Activated CD8-positive, alpha-beta memory T cell treated with anti-CD3 and anti-CD28 coated beads, Interleukin-2, amount 10 ng/mL, durations not matched to agents 7 days and 5 days (primary cell): ENCODE data around the gene NCAPG2. TPM values are rescaled to one million over a fixed set of nuclear protein-coding genes. Genes with fewer than 3 reads are reported as not detected.
"Not testable (repeated sequence)": the region's sequence is repeated elsewhere in the genome, so short reads cannot be mapped to it uniquely, and the experiment has no call there.

ENCODE experiments used
- ATAC-seq: fragments of 150-1000 bp; cut with Tn5 transposase; one replicate; pipeline ENCODE4 v1.10.0; 2021; ENCODE audit warnings: moderate library complexity
- CTCF ChIA-PET: fragments of 350-600 bp; sonication (Branson Sonifier 250); formaldehyde crosslinking; loops from one replicate; lab custom pipeline; 2021; ENCODE audit warnings: antibody characterized with exemption; lab: Charles Lee
- DNase-seq: peaks from one replicate; pipeline ENCODE4 v3.0.0-alpha.2; 2020
- H3K27ac Mint-ChIP-seq: one replicate; pipeline ENCODE4 v1.8.0; 2021; ENCODE audit warnings: mild to moderate bottlenecking, mixed read lengths
- H3K27me3 Mint-ChIP-seq: one replicate; pipeline ENCODE4 v1.8.0; 2021; ENCODE audit warnings: mixed read lengths
- H3K36me3 Mint-ChIP-seq: one replicate; pipeline ENCODE4 v1.8.0; 2021; ENCODE audit warnings: mild to moderate bottlenecking, mixed read lengths
- H3K4me1 Mint-ChIP-seq: one replicate; pipeline ENCODE4 v1.8.0; 2021; ENCODE audit warnings: mixed read lengths
- H3K4me3 Mint-ChIP-seq: one replicate; pipeline ENCODE4 v1.8.0; 2021; ENCODE audit warnings: mild to moderate bottlenecking, moderate library complexity, mixed read lengths
- H3K9me3 Mint-ChIP-seq: one replicate; pipeline ENCODE4 v1.8.0; 2022; ENCODE audit warnings: low read depth, mixed read lengths
- total RNA-seq, 2 experiments: library from RNA; stranded (reverse); gene quantifications; one replicate each; pipeline ENCODE4 v1.2.3, GENCODE V29; 2021

NCAPG2 gene
- total RNA-seq, 2 experiments from 2014 or later: 146 to 182 TPM

DNA sequence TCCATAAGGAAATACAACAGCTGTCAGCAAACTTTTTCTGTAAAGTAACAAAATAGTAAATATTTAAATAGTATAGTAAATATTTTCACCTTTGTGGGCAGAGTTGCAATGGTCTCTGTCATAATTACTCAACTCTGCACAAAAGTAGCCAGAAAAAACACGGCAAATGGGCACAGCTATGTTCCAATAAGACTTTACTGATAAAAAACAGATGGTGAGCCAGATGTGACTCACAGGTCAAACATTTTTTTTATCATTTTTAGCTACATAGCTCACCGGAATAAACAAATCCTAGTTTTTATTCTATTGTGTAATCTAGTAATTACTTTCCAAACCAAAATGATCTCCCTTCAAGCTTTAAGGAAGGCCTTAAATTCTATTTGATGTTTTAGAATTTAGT lies 55.3 kb downstream of the NCAPG2 start:
- Mint-ChIP-seq H3K9me3 (no peaks in the 10 kb centered on the region), H3K36me3 (peaks cover 72% of the 10 kb centered on the region)
- CTCF ChIA-PET: interaction anchor here (3.0 kb wide), 1 partner anchor 328 kb away, joined by 9 read pairs; no protein-coding TSS in a partner anchor

DNA sequence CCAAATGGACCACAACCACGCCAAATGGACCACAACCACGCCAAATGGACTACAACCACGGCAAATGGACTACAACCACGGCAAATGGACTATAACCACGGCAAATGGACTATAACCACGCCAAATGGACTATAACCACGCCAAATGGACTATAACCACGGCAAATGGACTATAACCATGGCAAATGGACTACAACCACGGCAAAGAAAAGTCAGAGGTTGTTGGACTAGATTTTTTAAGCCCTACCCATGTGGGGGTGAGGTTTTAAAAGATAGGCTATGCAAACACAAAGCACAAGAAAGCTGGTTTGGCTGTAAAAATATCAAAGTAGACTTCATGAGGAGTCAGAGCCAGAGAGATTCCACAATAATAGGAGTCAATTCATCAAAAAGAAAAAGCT lies 55.8 kb downstream of the NCAPG2 start:
- Mint-ChIP-seq H3K4me3 (no peak overlapping the region), H3K36me3 (peaks cover 73% of the 10 kb centered on the region)
- no peak for ATAC-seq

More for the DNA sequence above, 55.3 kb downstream of the NCAPG2 start:
- ATAC-seq (no peak), DNase-seq (no peak)
- no peak overlapping the region for H3K4me3 Mint-ChIP-seq
- no peaks in the 10 kb centered on the region for H3K27me3 Mint-ChIP-seq
- no peak overlapping the region for H3K27ac Mint-ChIP-seq
- peaks cover 21% of the 10 kb centered on the region for H3K4me1 Mint-ChIP-seq

GRCh38 chr7:158648168-158648567 lies 56.4 kb downstream of the NCAPG2 start:
- Mint-ChIP-seq H3K36me3 (peaks cover 73% of the 10 kb centered on the region), H3K4me1 (peaks cover 21% of the 10 kb centered on the region), H3K27ac (no peak overlapping the region), H3K9me3 (no peaks in the 10 kb centered on the region), H3K27me3 (no peaks in the 10 kb centered on the region), H3K4me3 (no peak overlapping the region)
- CTCF ChIA-PET: interaction anchor here (0.9 to 1.1 kb wide), 2 partner anchors 9 to 328 kb away, joined by 3 to 4 read pairs; no protein-coding TSS in a partner anchor
- DNase-seq: no peak
- no peak for ATAC-seq

More for the DNA sequence above, 55.8 kb downstream of the NCAPG2 start:
- no peaks in the 10 kb centered on the region for H3K27me3 Mint-ChIP-seq
- DNase-seq: no peak
- peaks cover 21% of the 10 kb centered on the region for H3K4me1 Mint-ChIP-seq
- CTCF ChIA-PET: interaction anchor here (3.0 kb wide), 1 partner anchor 328 kb away, joined by 9 read pairs; no protein-coding TSS in a partner anchor
- no peaks in the 10 kb centered on the region for H3K9me3 Mint-ChIP-seq
- no peak overlapping the region for H3K27ac Mint-ChIP-seq

DNA sequence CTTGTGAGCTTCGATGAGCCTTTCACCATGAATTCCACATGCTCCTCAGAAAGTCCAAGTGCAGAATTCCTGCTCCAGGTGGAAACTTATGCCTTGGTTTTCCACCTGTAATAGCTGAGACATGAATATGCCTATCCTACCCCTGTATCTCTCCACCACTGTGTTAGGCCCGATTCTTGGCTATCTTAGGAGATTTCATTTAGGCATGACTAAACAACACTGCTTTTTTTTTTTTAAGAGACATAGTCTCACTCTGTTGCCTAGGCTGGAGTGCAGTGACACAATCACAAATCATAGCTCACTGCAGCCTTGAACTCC lies 57.2 kb downstream of the NCAPG2 start:
- Mint-ChIP-seq H3K27ac (no peak overlapping the region), H3K4me1 (peaks cover 21% of the 10 kb centered on the region), H3K27me3 (no peaks in the 10 kb centered on the region), H3K9me3 (no peaks in the 10 kb centered on the region), H3K36me3 (peaks cover 73% of the 10 kb centered on the region), H3K4me3 (no peak overlapping the region)
- no peak for DNase-seq
- no peak for ATAC-seq
- CTCF ChIA-PET: interaction anchor here (0.6 to 1.2 kb wide), 5 partner anchors 9 to 329 kb away, joined by 3 to 4 read pairs (median 3); no protein-coding TSS in a partner anchor

DNA sequence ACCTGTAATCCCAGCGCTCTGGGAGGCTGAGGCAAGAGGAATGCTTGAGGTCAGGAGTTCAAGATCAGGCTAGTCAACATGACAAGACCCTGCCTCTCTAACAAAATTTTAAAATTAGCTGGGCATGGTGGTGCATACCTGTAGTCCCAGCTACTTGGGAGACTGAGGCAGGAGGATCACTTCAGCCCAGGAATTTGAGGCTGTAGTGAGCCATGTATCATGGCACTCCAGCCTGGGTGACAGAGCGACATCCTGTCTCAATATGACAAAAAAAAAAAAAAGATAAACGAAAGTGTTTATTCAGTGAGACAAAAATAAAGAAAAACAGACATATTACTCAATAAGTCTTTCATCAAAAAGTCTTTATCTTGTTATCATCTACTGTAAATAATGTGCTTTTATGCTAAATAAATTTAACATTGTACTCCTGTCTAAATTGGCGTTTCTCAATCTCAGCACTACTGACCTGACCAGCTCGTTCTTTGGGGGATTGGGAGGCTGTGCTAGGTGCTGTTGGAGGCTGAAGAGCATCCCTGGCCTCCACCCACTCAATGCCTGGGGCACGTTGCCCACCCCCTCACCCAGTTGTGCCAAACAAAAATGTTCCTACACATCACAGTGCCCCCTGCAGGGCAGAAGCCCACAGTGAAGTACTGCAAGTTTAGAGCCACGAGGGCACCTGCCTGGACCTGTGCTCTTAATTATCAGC lies 57.7 kb downstream of the NCAPG2 start:
- Mint-ChIP-seq H3K36me3 (peaks cover 73% of the 10 kb centered on the region), H3K4me1 (peaks cover 20% of the 10 kb centered on the region), H3K9me3 (no peaks in the 10 kb centered on the region), H3K27ac (no peak overlapping the region), H3K4me3 (no peak overlapping the region), H3K27me3 (no peaks in the 10 kb centered on the region)
- ATAC-seq (no peak), DNase-seq (no peak)
- CTCF ChIA-PET: interaction anchor here (0.6 to 1.2 kb wide), 4 partner anchors 13 to 330 kb away, joined by 3 to 4 read pairs (median 3); no protein-coding TSS in a partner anchor

DNA sequence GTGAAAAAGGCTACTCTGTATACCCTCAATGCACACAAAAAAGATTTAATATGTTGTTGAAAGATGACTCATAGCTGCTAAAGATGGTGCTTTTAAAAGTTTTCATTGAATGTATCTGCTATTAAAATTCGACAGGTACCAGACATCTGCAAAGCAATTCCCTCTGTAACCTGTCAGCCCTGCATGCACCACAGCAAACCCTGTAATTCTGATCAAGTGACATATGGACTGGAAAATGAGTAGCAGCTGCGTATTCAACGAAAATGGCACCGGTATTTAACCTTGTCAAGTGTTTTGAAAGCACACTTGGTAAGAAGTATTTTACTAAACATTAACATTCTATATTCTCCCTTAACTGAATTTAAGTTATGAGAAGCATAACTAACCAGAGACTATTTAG lies 58.8 kb downstream of the NCAPG2 start:
- ATAC-seq: no peak
- Mint-ChIP-seq H3K4me1 (peaks cover 11% of the 10 kb centered on the region), H3K27me3 (no peaks in the 10 kb centered on the region), H3K4me3 (no peak overlapping the region), H3K9me3 (no peaks in the 10 kb centered on the region), H3K36me3 (peaks cover 72% of the 10 kb centered on the region), H3K27ac (no peak overlapping the region)
- CTCF ChIA-PET: no interaction called here
- DNase-seq: no peak

- no peak overlapping the region for H3K4me3 Mint-ChIP-seq
- ATAC-seq (no peak), DNase-seq (no peak)
- no peaks in the 10 kb centered on the region for H3K9me3 Mint-ChIP-seq
- no peak overlapping the region for H3K27ac Mint-ChIP-seq
- H3K27me3 Mint-ChIP-seq: no peaks in the 10 kb centered on the region
- H3K36me3 Mint-ChIP-seq: peaks cover 75% of the 10 kb centered on the region
- peaks cover 9% of the 10 kb centered on the region for H3K4me1 Mint-ChIP-seq
- CTCF ChIA-PET: no interaction called here
These were observed 62.5 kb downstream of the NCAPG2 start for GRCh38 chr7:158642149-158642548.

- H3K4me1 Mint-ChIP-seq: no peaks in the 10 kb centered on the region
- DNase-seq: no peak
- peaks cover 51% of the 10 kb centered on the region for H3K36me3 Mint-ChIP-seq
- no peak for ATAC-seq
- H3K9me3 Mint-ChIP-seq: no peaks in the 10 kb centered on the region
- CTCF ChIA-PET: interaction anchor here (0.6 kb wide), 1 partner anchor 338 kb away, joined by 3 read pairs; no protein-coding TSS in a partner anchor
- no peak overlapping the region for H3K27ac Mint-ChIP-seq
- no peaks in the 10 kb centered on the region for H3K27me3 Mint-ChIP-seq
- no peak overlapping the region for H3K4me3 Mint-ChIP-seq
These were observed 66.6 kb downstream of the NCAPG2 start for GRCh38 chr7:158638001-158638400.

DNA sequence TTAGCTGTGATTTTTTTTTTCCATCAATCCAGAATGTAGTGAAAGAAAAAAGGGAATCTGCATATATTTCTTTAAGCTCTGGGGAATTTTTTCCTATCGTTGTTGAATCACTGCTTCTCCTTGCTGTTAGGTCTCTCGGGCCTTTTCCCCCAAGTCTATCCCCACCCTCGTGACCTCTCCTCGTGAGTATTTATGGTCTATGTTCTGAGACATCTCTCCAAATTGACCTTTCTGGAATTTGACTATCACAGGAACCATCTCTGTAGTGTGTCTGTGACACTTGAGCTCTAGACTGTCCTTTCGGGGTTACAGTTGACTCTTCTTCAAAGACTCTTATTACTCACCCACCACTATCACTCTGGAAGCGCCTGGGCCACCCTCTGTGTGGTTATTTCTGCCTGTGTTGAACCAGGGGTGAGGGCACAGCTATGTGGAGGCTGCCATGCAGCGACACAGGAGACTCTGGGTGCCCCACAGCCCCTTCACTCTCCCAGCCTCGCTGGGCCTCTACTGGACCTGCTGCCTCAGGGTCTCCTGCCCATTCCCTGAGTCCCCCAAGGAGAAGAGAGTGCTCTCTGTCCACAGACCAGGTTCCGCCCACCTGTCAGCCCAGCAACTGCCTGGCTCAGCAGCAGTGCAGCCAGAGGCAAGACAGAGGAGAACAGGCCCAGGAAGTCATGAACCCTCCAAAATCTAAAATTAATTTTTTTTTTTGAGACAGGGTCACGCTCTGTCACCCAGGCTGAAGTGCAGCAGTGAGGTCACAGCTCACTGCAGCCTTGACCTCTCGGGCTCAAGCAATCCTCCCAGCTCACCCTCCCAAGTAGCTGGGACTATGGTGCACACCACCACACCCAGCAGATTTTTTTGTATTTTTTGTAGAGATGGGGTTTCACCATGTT lies 71.3 kb downstream of the NCAPG2 start:
- H3K9me3 Mint-ChIP-seq: no peaks in the 10 kb centered on the region
- ATAC-seq (no peak), DNase-seq (no peak)
- no peaks in the 10 kb centered on the region for H3K27me3 Mint-ChIP-seq
- peaks cover 42% of the 10 kb centered on the region for H3K36me3 Mint-ChIP-seq
- CTCF ChIA-PET: no interaction called here
- no peaks in the 10 kb centered on the region for H3K4me1 Mint-ChIP-seq
- H3K4me3 Mint-ChIP-seq: no peak overlapping the region
- no peak overlapping the region for H3K27ac Mint-ChIP-seq

- Mint-ChIP-seq H3K27me3 (no peaks in the 10 kb centered on the region), H3K4me3 (no peak overlapping the region), H3K4me1 (no peaks in the 10 kb centered on the region), H3K9me3 (no peaks in the 10 kb centered on the region), H3K27ac (peak overlapping the region; percentile 17), H3K36me3 (peaks cover 42% of the 10 kb centered on the region)
- ATAC-seq (no peak), DNase-seq (no peak)
- CTCF ChIA-PET: no interaction called here
These were observed 72.9 kb downstream of the NCAPG2 start for GRCh38 chr7:158631574-158632195.

DNA sequence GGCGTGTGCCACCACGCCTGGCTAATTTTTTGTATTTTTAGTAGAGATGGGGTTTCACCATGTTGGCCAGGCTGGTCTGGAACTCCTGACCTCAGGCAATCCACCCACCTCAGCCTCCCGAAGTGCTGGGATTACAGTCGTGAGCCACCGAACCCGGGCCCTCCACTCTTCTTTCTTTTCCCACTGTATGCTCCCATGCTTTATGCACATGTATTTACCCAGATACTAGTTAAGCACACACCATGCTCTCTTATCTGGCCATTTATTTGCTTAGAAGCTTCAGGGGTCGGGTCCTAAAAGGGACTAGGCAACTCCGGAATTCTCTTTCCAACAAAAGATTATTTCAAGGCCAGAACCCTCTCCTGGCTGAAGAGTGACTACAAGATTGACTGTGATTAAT lies 78.3 kb downstream of the NCAPG2 start:
- H3K27me3 Mint-ChIP-seq, ATAC-seq, H3K4me1 Mint-ChIP-seq, H3K4me3 Mint-ChIP-seq, DNase-seq, CTCF ChIA-PET, H3K9me3 Mint-ChIP-seq, H3K27ac Mint-ChIP-seq: not testable (repeated sequence)
- H3K36me3 Mint-ChIP-seq: peaks cover 51% of the 10 kb centered on the region

GRCh38 chr7:158623241-158623640 lies 81.4 kb downstream of the NCAPG2 start:
- Mint-ChIP-seq H3K27ac (no peak overlapping the region), H3K36me3 (peaks cover 42% of the 10 kb centered on the region), H3K4me3 (no peak overlapping the region), H3K27me3 (no peaks in the 10 kb centered on the region), H3K9me3 (no peaks in the 10 kb centered on the region), H3K4me1 (peaks cover 3% of the 10 kb centered on the region)
- CTCF ChIA-PET: no interaction called here
- no peak for ATAC-seq
- no peak for DNase-seq

DNA sequence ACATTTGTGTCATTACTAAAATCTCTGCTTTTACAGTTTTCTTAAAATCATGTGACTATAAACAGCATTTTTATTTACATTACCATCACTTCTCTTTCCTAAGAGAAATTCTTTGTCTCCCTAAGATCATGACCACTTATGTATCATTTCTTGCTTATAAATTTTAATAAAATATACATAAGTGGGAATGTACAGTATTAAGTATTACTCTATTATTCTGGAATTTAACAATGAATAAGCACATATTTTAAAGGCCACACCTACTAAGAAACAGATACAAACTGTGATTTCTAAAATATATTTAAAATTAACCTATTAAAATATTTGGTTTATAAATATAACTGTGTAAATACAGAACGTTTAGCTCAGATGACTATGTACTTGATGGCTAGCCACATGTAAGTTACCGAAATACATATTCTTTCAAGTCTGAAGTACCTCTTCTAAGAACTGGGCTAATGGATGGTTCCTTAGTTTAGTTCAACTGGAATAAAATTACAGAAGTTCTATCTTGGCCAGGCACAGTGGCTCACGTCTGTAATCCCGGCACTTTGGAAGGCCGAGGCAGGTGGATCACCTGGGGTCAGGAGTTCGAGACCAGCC lies 83.7 kb downstream of the NCAPG2 start:
- DNase-seq: no peak

More for the DNA sequence above, 83.7 kb downstream of the NCAPG2 start:
- CTCF ChIA-PET: interaction anchor here (1.0 kb wide), 1 partner anchor 356 kb away, joined by 4 read pairs; no protein-coding TSS in a partner anchor
- ATAC-seq: no peak
- H3K4me1 Mint-ChIP-seq: peaks cover 6% of the 10 kb centered on the region
- H3K36me3 Mint-ChIP-seq: peaks cover 36% of the 10 kb centered on the region
- H3K27ac Mint-ChIP-seq: no peak overlapping the region
- no peaks in the 10 kb centered on the region for H3K9me3 Mint-ChIP-seq
- H3K27me3 Mint-ChIP-seq: no peaks in the 10 kb centered on the region
- H3K4me3 Mint-ChIP-seq: no peak overlapping the region
